ENCODE results near the gene LRRC45.

- TF ChIP-seq CTCF (IDR thresholded peaks at IDR 0.05) (no peak), FOXJ3 (CRISPR knock-in tag; IDR thresholded peaks at IDR 0.05; ENCODE audit: borderline replicate concordance) (no peak), SP1 (CRISPR knock-in tag; conservative IDR thresholded peaks at IDR 0.05) (no peak), ZNF232 (CRISPR knock-in tag; IDR thresholded peaks at IDR 0.05) (no peak)
These were observed 8.2 kb upstream of the LRRC45 start for GRCh38 chr17:82014971-82015310.

All from WTC11 (cell line).